K562 (cell line): ENCODE data around the gene LY6G6C. TPM values are rescaled to one million over a fixed set of nuclear protein-coding genes. Genes with fewer than 3 reads are reported as not detected.

Experiments
- ARHGAP35 ChIP-seq: fragments of 450-650 bp; IDR thresholded peaks from 2 replicates; pipeline ENCODE4 v1.6.1; 2018; ENCODE audit not compliant: partially characterized antibody
- CBFA2T2 ChIP-seq: fragments of 450-650 bp; conservative IDR thresholded peaks from 2 replicates; pipeline ENCODE4 v1.6.1; 2017; ENCODE audit warnings: mild to moderate bottlenecking
- CBX2 ChIP-seq: fragments of 200-600 bp; sonication (generic); IDR thresholded peaks from one replicate; pipeline ENCODE4 v1.6.1; 2012; ENCODE audit warnings: mild to moderate bottlenecking, low read length, inconsistent platforms; ENCODE audit not compliant: insufficient read depth, poor library complexity, severe bottlenecking
- FOXA3 ChIP-seq, 2 experiments: fragments of 450-650 bp in 1 of 2; sonication (generic) in 1 of 2; formaldehyde crosslinking; IDR thresholded peaks in 1 of 2; conservative IDR thresholded peaks in 1 of 2; 2 replicates each; pipeline versions ENCODE4 v1.4.0 to v1.8.0; 2020 to 2022; ENCODE audit warnings: mild to moderate bottlenecking in 2 of 2, missing genetic modification reagents in 1 of 2
- GMEB1 ChIP-seq: fragments of 250-450 bp; sonication (Bioruptor Pico); IDR thresholded peaks from 2 replicates; pipeline ENCODE4 v1.4.0; 2020; ENCODE audit warnings: mild to moderate bottlenecking
- HDAC6 ChIP-seq: IDR thresholded peaks from 2 replicates; pipeline ENCODE4 v1.6.1; 2012; ENCODE audit warnings: low read depth, mild to moderate bottlenecking, control low read depth, inconsistent platforms, low read length, moderate library complexity
- HMGXB4 ChIP-seq: sonication (generic); formaldehyde crosslinking; IDR thresholded peaks from 2 replicates; pipeline ENCODE4 v1.8.1; 2023; ENCODE audit warnings: mild to moderate bottlenecking, missing genetic modification reagents
- JUNB ChIP-seq: fragments of 450-650 bp; formaldehyde crosslinking; conservative IDR thresholded peaks from 2 replicates; pipeline ENCODE4 v1.4.0; 2020; ENCODE audit warnings: mild to moderate bottlenecking
- MEF2D ChIP-seq: conservative IDR thresholded peaks from 2 replicates; pipeline ENCODE4 v1.6.1; 2016; ENCODE audit warnings: low read depth, missing genetic modification characterization, missing compliant biosample characterization
- MYNN ChIP-seq, 2 experiments: sonication (generic); formaldehyde crosslinking in 1 of 2; IDR thresholded peaks; 2 replicates each; pipeline versions ENCODE4 v1.5.0 to v1.6.1; 2016 to 2020; ENCODE audit warnings: antibody characterized with exemption in 1 of 2, missing genetic modification reagents in 1 of 2
- NEUROD1 ChIP-seq: fragments of 150-350 bp; IDR thresholded peaks from 2 replicates; pipeline ENCODE4 v1.6.1; 2014; ENCODE audit warnings: borderline replicate concordance, low read length, low read depth; ENCODE audit not compliant: partially characterized antibody
- PATZ1 ChIP-seq: fragments of 250-450 bp; sonication (Bioruptor Pico); IDR thresholded peaks from 2 replicates; pipeline ENCODE4 v1.5.0; 2020; ENCODE audit warnings: mild to moderate bottlenecking, borderline replicate concordance
- PHB2 ChIP-seq: fragments of 450-650 bp; IDR thresholded peaks from 2 replicates; pipeline ENCODE4 v1.6.1; 2017; ENCODE audit warnings: low read depth
- PTBP1 ChIP-seq: fragments of 200-400 bp; formaldehyde crosslinking; IDR thresholded peaks from 2 replicates; pipeline ENCODE4 v1.6.1; 2017; ENCODE audit warnings: low read depth, low read length
- RBM22 ChIP-seq: fragments of 200-400 bp; formaldehyde crosslinking; IDR thresholded peaks from 2 replicates; pipeline ENCODE4 v1.6.1; 2018; ENCODE audit warnings: low read length, low read depth; ENCODE audit not compliant: poor library complexity, severe bottlenecking
- RFX1 ChIP-seq: fragments of 450-650 bp; IDR thresholded peaks from 2 replicates; pipeline ENCODE4 v1.6.1; 2016; ENCODE audit warnings: mild to moderate bottlenecking, moderate library complexity
- SRSF3 ChIP-seq: fragments of 200-400 bp; formaldehyde crosslinking; IDR thresholded peaks from 2 replicates; pipeline ENCODE4 v1.6.1; 2016; ENCODE audit warnings: mild to moderate bottlenecking, low read length, moderate library complexity; ENCODE audit not compliant: insufficient read depth
- ZNF764 ChIP-seq: fragments of 250-450 bp; sonication (Bioruptor Pico); IDR thresholded peaks from 2 replicates; pipeline ENCODE4 v1.4.0; 2020; ENCODE audit warnings: low read depth, mild to moderate bottlenecking, moderate library complexity
- polyA plus RNA-seq, 8 experiments: library from polyadenylated mRNA; depleted of rRNA in 4 of 8; stranded (reverse) in 5 of 8; unstranded in 3 of 8; fragments of >200 nt; fragmentation: Nextera tagmentation in 2 of 8; fragmentation: Illumina TruSeq in 1 of 8; extraction: Ambion mirVana in 2 of 8; extraction: Trizol in 1 of 8; gene quantifications; 2 replicates each; pipeline versions ENCODE4 v1.2.1 to v1.2.3, GENCODE V29; 2011 to 2014; ENCODE audit warnings: inconsistent platforms in 1 of 8, missing spikeins in 1 of 8
- total RNA-seq, 7 experiments: library from RNA; depleted of rRNA in 6 of 7; stranded (reverse); fragments of >200 nt in 6 of 7; fragmentation: Illumina TruSeq in 2 of 7; extraction: Trizol in 2 of 7; gene quantifications; 2 replicates each; pipeline versions ENCODE4 v1.2.1 to v1.2.3, GENCODE V29; 2011 to 2021; ENCODE audit warnings: low replicate concordance in 1 of 7

Gene LY6G6C
- total and polyA plus RNA-seq, 9 of the 15 experiments (the other 6 are each of a cell fraction or from before 2014, with no cell fraction given) = 0.06 to 0.20 TPM; not detected in 7

GRCh38 chr6:31690231-31691077, 31.1 kb downstream of the LY6G6C start (continued):
- TF ChIP-seq PTBP1 (peak; percentile 21; the same call in 1 of the 2 replicates), RFX1 (no peak), MEF2D (tag) (peak; percentile 56; the same call in 1 of the 2 replicates), ARHGAP35 (no peak), RBM22 (no peak), GMEB1 (no peak), MYNN (IDR thresholded peaks at IDR 0.05) (peak; percentile 67), MYNN (CRISPR knock-in tag; IDR thresholded peaks at IDR 0.05) (no peak), HMGXB4 (CRISPR knock-in tag) (no peak), SRSF3 (no peak), CBX2 (no peak), PHB2 (peak; percentile 2; the same call in 1 of the 2 replicates), HDAC6 (no peak), CBFA2T2 (peak; percentile 92), PATZ1 (CRISPR knock-in tag) (peak; percentile 78; the same call in 1 of the 2 replicates), ZNF764 (CRISPR knock-in tag) (no peak), NEUROD1 (peak; percentile 95), FOXA3 (CRISPR knock-in tag; conservative IDR thresholded peaks at IDR 0.05 in 1 of 2, IDR thresholded peaks at IDR 0.05 in 1 of 2) (0 out of 4 replicates have a peak, but pooled peaks of 1 of the 2 experiments have one; percentile 34), JUNB (CRISPR knock-in tag) (peak; percentile 89)
